Measurements from ENCODE around the gene ARL15.

Gene ARL15

DNA sequence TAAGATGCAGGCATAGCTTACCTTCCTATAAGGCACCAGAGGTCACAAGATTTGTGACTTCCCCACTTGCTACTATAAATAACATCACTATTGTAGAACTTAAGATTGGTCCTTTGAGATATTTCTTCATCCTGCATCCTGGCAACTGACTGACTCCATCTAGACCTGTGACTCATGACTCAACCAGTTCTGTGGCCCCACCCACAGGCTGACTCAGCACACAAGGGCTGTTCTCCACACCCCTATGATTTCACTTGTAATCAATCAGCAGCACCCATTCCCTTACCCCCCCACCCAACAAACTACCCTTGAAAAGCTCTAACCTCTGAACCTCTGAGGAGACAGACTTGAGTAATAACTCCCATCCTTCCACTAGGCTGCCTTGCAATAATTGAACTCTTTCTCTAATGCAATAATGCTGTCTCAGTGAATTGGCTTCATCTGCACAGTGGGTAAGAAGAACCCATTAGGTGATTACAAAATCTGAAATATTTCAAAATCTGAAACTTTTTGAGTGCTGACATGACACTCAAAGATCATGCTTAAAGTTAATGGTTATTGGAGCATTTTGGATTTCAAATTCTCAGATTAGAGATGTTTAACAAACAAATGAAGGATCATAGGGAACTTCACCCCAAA, 296.7 kb downstream of the ARL15 start:
- Histone ChIP-seq H3K4me3 (ENCODE audit: low read depth in 1 of 2, low read length in 2 of 2) (no peak overlapping the region), H3K27me3 (ENCODE audit: control insufficient read depth in 1 of 2, insufficient read depth in 2 of 2, low read length in 2 of 2) (no peaks in the 10 kb centered on the region), H3K4me1 (ENCODE audit: insufficient read depth, low read length) (peaks cover 11% of the 10 kb centered on the region), H3K27ac (ENCODE audit: low read depth, low read length) (no peak overlapping the region), H3K9me3 (ENCODE audit: low read length) (no peaks in the 10 kb centered on the region), H3K9ac (ENCODE audit: low read length) (no peak overlapping the region), H3K36me3 (ENCODE audit: insufficient read depth, low read length) (no peaks in the 10 kb centered on the region)

DNA sequence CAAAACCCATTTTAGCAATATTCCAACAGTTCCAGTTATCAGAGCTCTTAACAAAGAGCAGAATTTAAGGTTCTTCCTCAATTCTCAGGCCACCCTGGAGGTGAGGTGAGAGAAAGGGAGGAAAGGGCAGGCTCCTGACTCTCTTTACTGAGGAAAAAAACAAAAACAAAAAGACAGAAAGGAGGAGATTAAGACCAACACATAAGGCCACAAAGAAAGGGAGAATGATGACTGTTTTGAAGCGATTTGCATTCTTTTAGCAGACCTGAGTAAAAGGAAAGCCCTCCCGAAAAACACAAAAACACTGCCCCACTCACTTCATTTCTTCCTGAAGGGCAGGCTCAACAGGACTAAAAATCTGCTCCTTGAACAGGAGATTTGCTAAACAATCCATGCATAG, 300.5 kb downstream of the ARL15 start:
- H3K36me3 ChIP-seq (ENCODE audit: insufficient read depth, low read length): no peaks in the 10 kb centered on the region
- no peak overlapping the region for H3K9ac ChIP-seq (ENCODE audit: low read length)
- no peaks in the 10 kb centered on the region for H3K27me3 ChIP-seq (ENCODE audit: control insufficient read depth in 1 of 2, insufficient read depth in 2 of 2, low read length in 2 of 2)

DNA sequence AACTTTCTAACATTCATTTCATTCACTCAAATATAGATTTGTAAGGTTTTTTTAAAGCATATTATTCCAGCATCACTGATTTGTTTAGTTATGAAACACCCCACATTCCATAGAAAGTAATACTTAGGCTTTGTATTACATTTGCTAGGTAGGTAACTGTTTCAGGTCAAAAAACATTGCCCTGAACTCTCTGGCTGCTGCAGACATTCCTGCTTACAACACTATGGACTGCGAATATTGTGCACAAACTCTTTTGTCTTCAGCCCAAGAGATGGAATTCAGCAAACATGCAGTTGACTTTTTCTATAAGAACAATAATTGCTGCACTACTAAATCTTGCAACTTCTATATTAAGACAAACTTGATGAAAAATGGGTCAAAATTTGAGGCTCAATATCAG, 301.0 kb downstream of the ARL15 start:
- Histone ChIP-seq H3K27ac (ENCODE audit: low read depth, low read length) (no peak overlapping the region), H3K27me3 (ENCODE audit: control insufficient read depth in 1 of 2, insufficient read depth in 2 of 2, low read length in 2 of 2) (no peaks in the 10 kb centered on the region)

More for the DNA sequence above, 300.5 kb downstream of the ARL15 start:
- Histone ChIP-seq H3K4me1 (ENCODE audit: insufficient read depth, low read length) (peaks cover 13% of the 10 kb centered on the region), H3K9me3 (ENCODE audit: low read length) (no peaks in the 10 kb centered on the region), H3K4me3 (ENCODE audit: low read depth in 1 of 2, low read length in 2 of 2) (no peak overlapping the region), H3K27ac (ENCODE audit: low read depth, low read length) (no peak overlapping the region)

DNA sequence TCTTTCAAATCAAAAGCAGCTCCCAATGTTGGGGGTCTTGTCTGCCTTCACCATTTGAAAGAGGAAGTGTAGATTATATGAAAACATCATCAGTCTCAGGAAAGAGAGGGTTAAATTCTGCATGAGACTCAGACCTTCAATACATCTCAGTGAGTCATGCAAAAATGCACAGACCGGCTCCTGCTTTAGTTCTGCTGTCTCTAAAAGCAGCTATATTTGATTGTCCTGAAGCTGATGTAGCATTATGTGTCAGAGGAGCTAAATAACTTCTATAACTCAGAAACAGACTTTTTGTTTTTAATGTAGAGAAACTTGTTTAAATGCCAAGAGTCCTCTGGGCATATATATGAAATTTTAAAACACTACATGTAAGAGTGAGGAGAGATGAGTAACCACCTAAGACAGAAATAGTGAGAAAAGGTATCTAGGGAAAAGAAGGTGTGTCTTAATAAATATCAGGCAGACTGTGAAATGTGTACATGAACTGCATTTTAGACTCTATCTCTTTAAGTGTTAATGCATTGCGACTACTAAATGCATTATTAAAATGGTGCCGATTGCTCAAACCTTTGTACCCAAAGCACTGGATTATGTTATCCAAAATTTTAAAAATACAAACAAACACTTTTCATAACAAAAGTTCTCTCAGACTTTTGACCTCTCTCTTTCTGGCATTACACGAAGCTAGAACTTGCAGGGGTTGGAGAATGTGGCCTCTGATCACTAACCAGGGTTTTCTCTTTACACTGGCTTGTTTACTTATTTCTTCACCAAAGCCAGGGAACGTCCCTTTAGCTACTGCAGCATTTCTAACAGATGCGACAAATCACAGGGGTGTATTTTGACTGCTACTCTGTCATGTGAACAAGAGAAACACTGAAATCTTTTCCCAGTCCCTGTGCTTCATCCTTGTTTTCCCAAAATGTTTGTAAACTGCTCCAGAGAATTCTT, 302.3 kb downstream of the ARL15 start:
- Histone ChIP-seq H3K9me3 (ENCODE audit: low read length) (no peaks in the 10 kb centered on the region), H3K27me3 (ENCODE audit: control insufficient read depth in 1 of 2, insufficient read depth in 2 of 2, low read length in 2 of 2) (no peaks in the 10 kb centered on the region), H3K4me3 (ENCODE audit: low read depth in 1 of 2, low read length in 2 of 2) (no peak overlapping the region), H3K36me3 (ENCODE audit: insufficient read depth, low read length) (no peaks in the 10 kb centered on the region), H3K9ac (ENCODE audit: low read length) (no peak overlapping the region), H3K27ac (ENCODE audit: low read depth, low read length) (no peak overlapping the region), H3K4me1 (ENCODE audit: insufficient read depth, low read length) (peaks cover 13% of the 10 kb centered on the region)

More for the DNA sequence above, 301.0 kb downstream of the ARL15 start:
- Histone ChIP-seq H3K36me3 (ENCODE audit: insufficient read depth, low read length) (no peaks in the 10 kb centered on the region), H3K4me1 (ENCODE audit: insufficient read depth, low read length) (peaks cover 13% of the 10 kb centered on the region), H3K9me3 (ENCODE audit: low read length) (no peaks in the 10 kb centered on the region), H3K4me3 (ENCODE audit: low read depth in 1 of 2, low read length in 2 of 2) (no peak overlapping the region), H3K9ac (ENCODE audit: low read length) (no peak overlapping the region)

DNA sequence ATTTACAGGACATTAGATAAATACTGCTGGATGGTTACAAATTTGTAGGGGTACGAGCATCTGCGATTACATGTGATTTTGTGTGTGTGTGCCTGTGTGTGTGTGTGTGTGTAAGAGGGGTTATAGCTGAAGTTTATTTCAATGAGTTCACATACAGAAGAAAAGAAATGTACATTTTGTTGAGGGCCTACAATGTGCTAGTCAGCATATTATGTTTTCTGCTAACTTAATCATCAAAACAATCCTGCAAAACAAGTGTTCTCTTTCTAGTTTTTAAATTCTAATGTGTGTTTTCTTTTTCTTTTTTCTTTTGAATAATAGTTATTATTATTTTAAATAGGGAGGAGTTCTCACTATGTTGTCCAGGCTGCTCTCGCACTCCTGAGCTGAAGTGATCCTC, 305.7 kb downstream of the ARL15 start:
- H3K4me1 ChIP-seq (ENCODE audit: insufficient read depth, low read length): peaks cover 11% of the 10 kb centered on the region
- no peak overlapping the region for H3K27ac ChIP-seq (ENCODE audit: low read depth, low read length)
- no peaks in the 10 kb centered on the region for H3K36me3 ChIP-seq (ENCODE audit: insufficient read depth, low read length)
- no peak overlapping the region for H3K4me3 ChIP-seq (ENCODE audit: low read depth in 1 of 2, low read length in 2 of 2)
- H3K9ac ChIP-seq (ENCODE audit: low read length): no peak overlapping the region
- H3K27me3 ChIP-seq (ENCODE audit: control insufficient read depth in 1 of 2, insufficient read depth in 2 of 2, low read length in 2 of 2): no peaks in the 10 kb centered on the region
- H3K9me3 ChIP-seq (ENCODE audit: low read length): no peaks in the 10 kb centered on the region

DNA sequence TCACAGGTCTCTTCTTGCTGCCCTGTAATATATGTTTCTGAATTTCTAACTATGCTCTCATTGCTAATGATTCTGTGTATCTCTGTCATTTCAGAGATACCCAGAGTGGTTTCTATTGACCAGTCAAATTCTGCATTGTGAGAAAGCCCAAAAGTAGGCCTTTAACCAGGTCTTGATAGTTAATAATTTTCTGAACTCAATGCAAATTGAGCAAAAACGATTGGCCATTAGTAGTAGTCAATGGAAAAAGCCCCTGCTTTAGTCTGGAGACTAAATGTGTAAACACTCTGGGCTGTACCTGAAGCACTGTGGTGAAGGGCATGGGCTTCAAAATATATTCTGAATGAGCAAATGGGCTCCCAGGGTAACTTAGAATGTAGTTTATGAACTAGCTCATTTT, 307.6 kb downstream of the ARL15 start:
- H3K9me3 ChIP-seq (ENCODE audit: low read length): no peaks in the 10 kb centered on the region
- no peak overlapping the region for H3K27ac ChIP-seq (ENCODE audit: low read depth, low read length)
- H3K4me3 ChIP-seq (ENCODE audit: low read depth in 1 of 2, low read length in 2 of 2): no peak overlapping the region
- no peaks in the 10 kb centered on the region for H3K36me3 ChIP-seq (ENCODE audit: insufficient read depth, low read length)
- H3K4me1 ChIP-seq (ENCODE audit: insufficient read depth, low read length): peaks cover 3% of the 10 kb centered on the region
- H3K9ac ChIP-seq (ENCODE audit: low read length): no peak overlapping the region
- no peaks in the 10 kb centered on the region for H3K27me3 ChIP-seq (ENCODE audit: control insufficient read depth in 1 of 2, insufficient read depth in 2 of 2, low read length in 2 of 2)

DNA sequence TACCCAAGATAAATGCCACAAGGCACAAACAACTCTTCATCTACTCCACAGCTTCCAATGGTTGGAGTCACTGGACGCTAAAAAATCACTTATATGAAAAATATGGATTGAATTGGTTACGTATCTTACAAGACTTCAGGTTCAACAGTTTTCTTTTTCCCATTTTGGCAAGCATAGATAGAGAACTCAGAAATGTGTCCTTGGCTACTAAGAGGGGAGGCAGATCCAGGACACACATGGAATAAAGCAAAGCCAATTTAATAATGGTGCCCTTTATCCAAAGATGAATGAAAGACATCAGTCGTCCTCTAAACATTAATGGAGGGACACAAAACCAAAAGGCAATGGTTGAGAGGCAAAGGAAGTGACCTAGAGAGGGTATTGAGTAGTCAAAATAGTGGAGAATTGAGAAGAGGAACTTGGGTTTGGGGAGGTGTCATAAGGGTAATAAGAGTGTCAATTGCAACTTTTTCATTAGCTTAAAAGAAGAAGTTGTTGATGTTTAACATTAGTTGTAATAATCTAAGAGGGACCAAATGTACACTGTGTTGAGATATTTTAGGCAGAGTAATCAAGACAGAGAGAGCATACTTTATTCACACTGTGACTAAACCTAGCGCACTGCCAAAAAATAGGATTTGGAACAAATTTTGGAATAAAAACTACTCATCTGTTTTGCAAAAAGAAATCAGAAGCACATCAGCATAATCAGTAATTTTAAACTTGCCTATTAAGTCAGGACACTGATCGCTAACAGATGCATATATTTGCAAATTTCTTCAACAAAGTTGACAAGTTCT, 308.2 kb downstream of the ARL15 start:
- Histone ChIP-seq H3K9ac (ENCODE audit: low read length) (no peak overlapping the region), H3K27me3 (ENCODE audit: control insufficient read depth in 1 of 2, insufficient read depth in 2 of 2, low read length in 2 of 2) (no peaks in the 10 kb centered on the region), H3K9me3 (ENCODE audit: low read length) (no peaks in the 10 kb centered on the region), H3K4me1 (ENCODE audit: insufficient read depth, low read length) (no peaks in the 10 kb centered on the region), H3K36me3 (ENCODE audit: insufficient read depth, low read length) (no peaks in the 10 kb centered on the region), H3K4me3 (ENCODE audit: low read depth in 1 of 2, low read length in 2 of 2) (no peak overlapping the region), H3K27ac (ENCODE audit: low read depth, low read length) (no peak overlapping the region)

DNA sequence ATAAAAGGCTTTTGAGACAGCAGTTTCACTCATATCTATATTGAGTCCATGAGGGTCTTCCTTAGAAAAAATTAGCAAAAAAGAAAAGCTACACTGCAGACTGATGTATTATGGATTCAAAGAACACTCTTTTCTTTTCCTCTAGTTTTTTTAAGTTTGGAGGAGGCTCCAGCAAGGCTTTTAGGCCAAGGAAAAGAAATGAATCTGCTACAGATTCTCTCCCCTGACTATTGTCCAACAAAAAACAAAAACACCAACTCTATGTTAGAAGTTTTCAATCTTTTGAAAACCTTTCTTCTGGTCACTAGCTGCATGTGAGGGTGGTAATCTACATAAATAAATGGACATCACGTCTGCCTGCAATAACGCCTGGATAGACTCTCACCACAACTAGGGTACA, 310.4 kb downstream of the ARL15 start:
- Histone ChIP-seq H3K27ac (ENCODE audit: low read depth, low read length) (no peak overlapping the region), H3K4me1 (ENCODE audit: insufficient read depth, low read length) (no peaks in the 10 kb centered on the region), H3K9me3 (ENCODE audit: low read length) (no peaks in the 10 kb centered on the region), H3K9ac (ENCODE audit: low read length) (no peak overlapping the region), H3K4me3 (ENCODE audit: low read depth in 1 of 2, low read length in 2 of 2) (no peak overlapping the region), H3K36me3 (ENCODE audit: insufficient read depth, low read length) (no peaks in the 10 kb centered on the region), H3K27me3 (ENCODE audit: control insufficient read depth in 1 of 2, insufficient read depth in 2 of 2, low read length in 2 of 2) (no peaks in the 10 kb centered on the region)

DNA sequence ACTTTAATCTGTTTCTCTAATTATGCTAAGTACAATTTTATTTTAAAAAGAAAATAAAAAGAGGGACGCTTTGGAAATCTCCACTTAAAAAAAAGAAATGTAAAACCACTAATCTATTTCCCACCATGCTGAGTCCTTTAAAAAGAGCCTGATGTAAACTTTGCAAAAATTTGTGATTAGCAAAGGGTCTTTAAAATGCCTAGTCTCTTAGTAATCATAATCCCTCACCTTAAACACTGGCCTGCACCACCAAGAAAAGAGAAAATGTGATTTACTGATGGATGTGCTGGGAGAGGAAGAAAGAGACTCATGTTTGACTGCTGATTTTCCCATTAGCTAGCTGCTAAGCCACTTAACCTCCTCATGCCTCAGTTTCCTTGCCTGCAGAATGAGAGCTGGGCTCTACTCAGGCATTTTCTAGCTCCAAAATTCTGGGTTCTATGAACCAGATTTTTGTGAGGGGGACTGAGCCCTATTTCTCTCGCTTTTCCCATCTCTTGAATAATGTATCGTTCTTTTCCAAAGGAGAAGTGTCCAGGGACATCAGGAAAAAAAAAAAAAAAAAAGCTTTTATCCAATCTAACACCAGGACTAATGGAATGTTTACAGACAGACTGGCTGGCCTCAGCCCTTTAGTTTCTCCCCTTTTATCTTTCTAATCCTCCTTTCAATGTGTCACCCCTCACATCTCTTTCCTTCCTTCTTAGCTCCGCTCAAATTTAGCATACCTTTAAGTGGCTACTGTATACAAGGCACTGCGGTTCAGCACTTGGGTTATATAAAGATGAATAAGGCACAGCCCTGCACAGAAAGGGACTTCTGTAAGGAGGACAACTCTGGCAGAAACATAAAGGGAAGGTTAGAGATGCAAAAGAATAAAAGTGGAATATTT, 312.4 kb downstream of the ARL15 start:
- H3K27me3 ChIP-seq (ENCODE audit: control insufficient read depth in 1 of 2, insufficient read depth in 2 of 2, low read length in 2 of 2): no peaks in the 10 kb centered on the region
- H3K9me3 ChIP-seq (ENCODE audit: low read length): no peaks in the 10 kb centered on the region
- no peaks in the 10 kb centered on the region for H3K4me1 ChIP-seq (ENCODE audit: insufficient read depth, low read length)
- H3K9ac ChIP-seq (ENCODE audit: low read length): no peak overlapping the region
- H3K4me3 ChIP-seq (ENCODE audit: low read depth in 1 of 2, low read length in 2 of 2): no peak overlapping the region
- H3K36me3 ChIP-seq (ENCODE audit: insufficient read depth, low read length): no peaks in the 10 kb centered on the region
- H3K27ac ChIP-seq (ENCODE audit: low read depth, low read length): no peak overlapping the region

DNA sequence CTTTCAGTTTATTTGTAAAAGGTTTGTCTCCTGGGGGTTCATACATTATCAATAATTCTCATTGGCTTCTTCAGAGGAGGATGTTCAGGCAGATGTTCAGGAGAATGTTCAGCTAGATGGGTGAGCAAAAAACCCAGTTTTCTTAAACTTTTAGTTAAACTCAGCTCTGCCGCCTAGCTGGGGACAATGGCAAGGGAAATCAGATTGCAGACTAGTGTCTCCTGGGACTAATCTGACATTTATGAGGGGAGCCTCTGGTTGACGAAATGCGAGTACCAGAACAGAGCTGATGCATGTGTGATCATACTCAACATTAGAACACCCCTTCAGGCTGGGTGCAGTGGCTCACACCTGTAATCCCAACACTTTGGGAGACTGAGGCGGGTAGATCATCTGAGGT, 314.4 kb downstream of the ARL15 start:
- H3K27me3 ChIP-seq (ENCODE audit: control insufficient read depth in 1 of 2, insufficient read depth in 2 of 2, low read length in 2 of 2): no peaks in the 10 kb centered on the region
- no peaks in the 10 kb centered on the region for H3K9me3 ChIP-seq (ENCODE audit: low read length)
- H3K4me1 ChIP-seq (ENCODE audit: insufficient read depth, low read length): no peaks in the 10 kb centered on the region
- H3K36me3 ChIP-seq (ENCODE audit: insufficient read depth, low read length): no peaks in the 10 kb centered on the region
- H3K27ac ChIP-seq (ENCODE audit: low read depth, low read length): no peak overlapping the region
- H3K9ac ChIP-seq (ENCODE audit: low read length): no peak overlapping the region
- H3K4me3 ChIP-seq (ENCODE audit: low read depth in 1 of 2, low read length in 2 of 2): no peak overlapping the region
